NCI-H2196 (cell line): ENCODE data around the gene RAMAC.
"Not testable (repeated sequence)": the region's sequence is repeated elsewhere in the genome, so short reads cannot be mapped to it uniquely, and the experiment has no call there.

Source experiments
- DNase-seq: peaks from one replicate; lab custom pipeline; 2025; ENCODE audit not compliant: unreplicated experiment; lab: John Stamatoyannopoulos, UW

RAMAC gene

DNA sequence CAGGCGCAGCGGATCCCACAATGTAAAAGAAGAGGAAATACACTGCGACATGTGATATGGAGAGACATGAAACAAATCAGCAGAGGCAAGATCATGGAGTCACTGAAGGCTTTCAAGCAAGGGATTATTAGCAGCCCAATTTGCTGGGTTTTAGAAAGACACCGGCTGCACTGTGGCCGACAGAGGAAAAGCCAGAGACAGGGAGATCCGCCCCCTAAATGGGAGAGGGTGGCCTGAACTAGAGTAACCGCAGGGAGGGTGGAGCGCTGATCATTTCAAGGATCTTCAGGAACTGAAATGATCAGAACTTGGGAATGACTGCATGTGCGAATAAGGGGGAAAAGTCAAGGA is 26.0 kb downstream of the RAMAC start:
- peak; percentile 6 for DNase-seq

DNA sequence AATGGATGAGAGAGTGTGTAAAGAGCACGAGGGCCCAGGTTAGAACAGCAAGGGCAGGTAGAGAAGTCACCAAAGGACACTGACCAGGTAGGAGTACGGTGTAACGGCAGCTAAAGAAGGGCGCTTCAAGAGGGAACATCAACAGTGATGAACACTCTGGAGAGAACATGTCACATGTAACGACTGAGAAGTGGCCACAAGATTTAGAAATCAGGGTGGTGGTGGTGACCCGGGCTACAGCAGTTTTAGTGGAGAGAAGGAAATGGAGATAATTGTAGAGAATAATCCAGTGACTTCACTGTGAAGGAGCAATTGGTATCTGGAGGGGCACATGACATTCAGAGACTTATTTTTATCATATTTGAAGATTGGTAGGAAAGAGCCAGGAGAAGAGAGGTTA is 26.6 kb downstream of the RAMAC start:
- DNase-seq = no peak

DNA sequence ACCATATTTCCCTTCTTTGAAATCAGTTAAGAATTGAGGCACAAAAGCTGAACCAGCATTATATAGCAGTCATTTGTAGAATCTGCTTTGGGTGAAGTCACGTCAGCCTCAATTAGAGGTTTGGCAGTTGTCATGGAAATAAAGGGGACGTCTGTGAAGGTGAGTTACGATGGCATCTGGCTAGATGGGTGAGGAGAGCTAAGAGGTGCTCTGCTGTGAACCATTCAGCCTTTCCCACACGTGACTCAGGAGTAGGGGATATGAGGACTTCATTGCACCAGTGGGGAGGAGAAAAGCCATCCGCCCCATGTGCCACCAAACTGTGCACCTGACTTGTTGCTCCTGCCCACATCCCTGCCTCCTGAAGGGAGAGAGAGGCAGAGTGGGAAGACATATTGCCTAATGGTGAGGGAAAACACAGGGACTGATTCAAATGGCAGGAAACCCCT is 28.2 kb downstream of the RAMAC start:
- DNase-seq = no peak

DNA sequence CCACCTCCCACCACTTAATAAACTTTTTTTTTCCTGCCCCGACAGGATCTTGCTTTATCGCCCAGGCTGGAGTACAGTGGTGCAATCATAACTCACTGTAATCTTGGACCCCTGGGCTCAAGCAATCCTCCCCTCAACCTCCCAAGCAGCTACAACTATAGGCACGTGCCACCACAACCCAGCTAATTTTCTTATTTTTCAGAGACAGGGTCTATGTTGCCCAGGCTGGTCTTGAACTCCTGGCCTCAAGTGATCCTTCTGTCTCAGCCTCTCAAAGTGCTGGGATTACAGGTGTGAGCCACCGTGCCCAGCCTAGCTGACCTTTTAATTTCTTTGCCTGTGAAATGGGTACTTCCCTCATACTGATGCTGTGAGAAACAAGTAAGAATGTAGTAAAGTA is 29.4 kb downstream of the RAMAC start:
- no peak for DNase-seq

DNA sequence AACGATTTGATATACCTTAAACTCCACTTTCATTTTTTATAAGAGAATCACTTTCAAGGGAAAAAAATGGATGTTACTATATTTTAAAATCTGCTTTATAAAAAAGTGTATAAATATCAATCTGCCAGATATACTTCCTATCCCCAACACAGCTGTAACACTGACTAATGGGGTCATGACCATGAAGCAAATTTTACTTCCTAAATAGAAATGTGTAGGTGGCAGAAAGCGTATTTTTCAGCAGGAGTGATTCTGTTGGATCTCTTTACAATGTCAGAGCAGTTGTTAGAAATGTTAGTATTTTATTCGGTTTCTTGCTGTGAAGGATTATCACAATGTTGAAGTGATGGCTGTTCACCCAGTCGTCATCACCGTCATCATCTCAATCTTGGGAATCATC is 30.9 kb downstream of the RAMAC start:
- no peak for DNase-seq

DNA sequence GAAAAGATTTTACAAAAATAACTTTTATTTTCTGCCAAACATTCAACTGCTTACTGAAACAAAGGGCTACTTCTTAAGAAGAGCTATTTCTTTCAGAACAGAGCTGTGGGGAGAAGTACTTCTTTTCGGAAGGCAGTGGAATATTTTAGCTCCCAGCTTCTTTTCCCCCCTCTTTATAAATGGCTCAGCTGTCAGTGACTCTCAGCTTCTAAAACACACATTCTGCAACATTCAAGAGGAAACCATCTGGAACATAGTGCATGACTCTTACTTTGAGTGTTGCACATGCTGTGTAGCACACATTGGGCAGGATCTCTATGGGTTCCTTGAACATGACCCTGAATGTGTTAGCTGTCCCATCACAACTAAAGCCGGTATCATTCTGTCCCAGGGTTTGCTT is 32.4 kb downstream of the RAMAC start:
- DNase-seq = no peak

DNA sequence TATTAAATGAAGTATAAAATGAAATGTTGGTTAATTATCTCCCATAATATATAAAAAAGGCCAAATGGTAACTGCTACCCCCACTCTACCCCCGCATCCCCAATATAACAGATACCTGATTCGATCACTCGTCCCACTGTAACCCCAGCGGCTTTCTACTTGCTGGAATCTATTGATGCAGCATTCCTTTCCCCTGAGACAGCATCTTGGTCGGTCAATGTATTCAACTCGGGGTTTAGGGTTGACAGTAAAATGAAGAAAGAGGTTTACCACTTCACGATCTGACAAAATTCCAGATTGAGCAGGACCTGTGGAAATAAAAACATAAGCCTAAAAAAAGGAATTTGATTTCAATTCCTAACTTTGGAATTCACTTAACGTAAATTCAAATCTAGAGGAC is 44.0 kb downstream of the RAMAC start:
- no peak for DNase-seq

DNA sequence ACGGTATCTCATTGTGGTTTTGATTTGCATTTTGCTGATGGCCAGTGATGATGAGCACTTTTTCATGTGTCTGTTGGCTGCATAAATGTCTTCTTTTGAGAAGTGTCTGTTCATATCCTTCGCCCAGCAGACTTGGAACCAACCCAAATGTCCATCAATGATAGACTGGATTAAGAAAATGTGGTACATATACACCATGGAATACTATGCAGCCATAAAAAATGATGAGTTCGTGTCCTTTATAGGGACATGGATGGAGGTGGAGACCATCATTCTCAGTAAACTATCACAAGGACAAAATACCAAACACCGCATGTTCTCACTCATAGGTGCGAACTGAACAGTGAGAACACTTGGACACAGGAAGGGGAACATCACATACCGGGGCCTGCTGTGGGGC is 45.2 kb downstream of the RAMAC start:
- DNase-seq = not testable (repeated sequence)

DNA sequence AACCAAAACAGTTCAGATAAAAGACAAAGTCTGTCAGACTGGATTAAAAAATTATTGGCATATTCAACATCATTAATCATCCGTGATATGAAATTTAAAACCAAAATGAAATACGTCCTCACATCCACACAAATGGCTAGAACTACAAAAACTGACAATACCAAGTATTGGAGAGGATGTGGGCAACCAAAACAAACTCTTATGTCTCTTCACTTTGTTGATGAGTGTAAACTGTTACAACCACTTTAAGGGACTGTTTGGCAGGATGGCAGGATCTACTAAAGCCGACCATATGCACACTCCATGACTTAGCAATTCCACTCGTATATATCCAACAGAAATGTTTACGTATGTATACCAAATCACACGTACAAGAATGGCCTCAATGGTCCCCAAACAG is 50.2 kb downstream of the RAMAC start:
- DNase-seq = no peak

DNA sequence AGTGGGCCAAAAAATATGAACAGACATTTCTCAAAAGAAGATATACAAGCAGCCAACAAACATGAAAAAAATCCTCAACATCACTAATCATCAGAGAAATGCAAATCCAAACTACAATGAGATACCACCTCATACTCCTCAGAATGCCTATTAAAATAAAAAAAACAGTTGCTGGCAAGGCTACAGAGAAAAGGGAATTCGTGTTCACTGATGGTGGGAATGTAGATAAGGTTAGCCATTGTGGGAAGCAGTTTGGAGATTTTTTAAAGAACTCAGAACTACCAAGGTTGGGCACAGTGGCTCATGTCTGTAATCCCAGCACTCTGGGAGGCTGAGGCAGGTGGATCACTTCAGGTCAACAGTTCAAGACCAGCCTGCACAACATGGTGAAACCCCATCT is 53.2 kb downstream of the RAMAC start:
- no peak for DNase-seq
